ENCODE results near the gene MTHFR. TPM values are rescaled to one million over a fixed set of nuclear protein-coding genes. Genes with fewer than 3 reads are reported as not detected.

MTHFR gene
- total RNA-seq, 1 experiment from 2014 or later, result 18.2 TPM

- H3K36me3 Mint-ChIP-seq (ENCODE audit: insufficient read depth in 1 of 3, low read depth in 3 of 3), result peaks cover 16 to 39% (median 29%) of the 10 kb centered on the region in 3 experiments; a peak in 6 of 7 replicates
- H3K4ac ChIP-seq (ENCODE audit: low read depth, low read length), result no peak overlapping the region
- no peak overlapping the region for H3K9ac ChIP-seq (ENCODE audit: extremely low read depth, insufficient read length, low read length)
- no peak overlapping the region for H4K91ac ChIP-seq (ENCODE audit: insufficient read length, low read depth, low read length)
- no peak for TF ChIP-seq CTCF (conservative IDR thresholded peaks at IDR 0.05)
- DNase-seq, result no peak
- no peak overlapping the region for H3K18ac ChIP-seq (ENCODE audit: insufficient read length, low read depth, low read length)
- H3K56ac ChIP-seq (ENCODE audit: insufficient read length, low read depth, low read length), result no peak overlapping the region
- H2BK15ac ChIP-seq (ENCODE audit: low read depth, low read length), result no peak overlapping the region
- H2BK20ac ChIP-seq (ENCODE audit: low read depth, low read length, poor library complexity, severe bottlenecking), result no peak overlapping the region
- WGBS (ENCODE audit: extremely low coverage, insufficient read length, low lambda C conversion rate), result no CpG with 5 or more reads among the region's 8 CpGs
- no peak overlapping the region for H4K8ac ChIP-seq (replicated peaks; ENCODE audit: insufficient read length, low read depth, low read length)
- no peak overlapping the region for H3K23ac ChIP-seq (ENCODE audit: insufficient read length, low read depth, low read length)
- no peaks in the 10 kb centered on the region for H3K27me3 Mint-ChIP-seq (ENCODE audit: low read depth)
- no peaks in the 10 kb centered on the region for H3K79me1 ChIP-seq (ENCODE audit: insufficient read depth, low read depth, low read length, poor library complexity, severe bottlenecking)
- no peaks in the 10 kb centered on the region for H3K9me3 Mint-ChIP-seq
- peaks cover 10% of the 10 kb centered on the region for H3K23me2 ChIP-seq (ENCODE audit: insufficient read length, low read depth, low read length, poor library complexity, severe bottlenecking)
- H2BK12ac ChIP-seq (ENCODE audit: insufficient read length, low read depth, low read length), result no peak overlapping the region
- H2BK120ac ChIP-seq (ENCODE audit: low read depth, low read length, poor library complexity, severe bottlenecking), result no peak overlapping the region
- no peaks in the 10 kb centered on the region for H3K79me2 ChIP-seq (ENCODE audit: insufficient read depth, low read length)
- H3K27ac Mint-ChIP-seq, result peak overlapping the region in 2 of 3 experiments; percentile 14 to 15; a peak in 1 of 7 replicates
- peaks cover 25 to 34% of the 10 kb centered on the region in 2 experiments for H3K4me1 Mint-ChIP-seq
- no peak overlapping the region for H2AFZ ChIP-seq (ENCODE audit: low read length)
- no peak overlapping the region for H3K14ac ChIP-seq (ENCODE audit: insufficient read depth, low read length)
- H4K20me1 ChIP-seq (ENCODE audit: control insufficient read depth, insufficient read depth, insufficient read length), result no peaks in the 10 kb centered on the region
- no peak overlapping the region for H2BK5ac ChIP-seq (ENCODE audit: insufficient read length, low read length)
- no peak overlapping the region for H3K27ac ChIP-seq (ENCODE audit: insufficient read length, low read depth, low read length)
- no peak overlapping the region for H3T11ph ChIP-seq (ENCODE audit: low read length)
- no peaks in the 10 kb centered on the region for H3K9me3 ChIP-seq (ENCODE audit: control insufficient read depth, low read depth, low read length)
- H4K5ac ChIP-seq (ENCODE audit: insufficient read length, low read depth, low read length), result no peak overlapping the region
- H2AK5ac ChIP-seq (ENCODE audit: insufficient read length, low read length), result no peak overlapping the region
- H3K4me3 Mint-ChIP-seq, result no peak overlapping the region
- no peaks in the 10 kb centered on the region; the same call in 1 of the 2 replicates for H3K4me1 ChIP-seq (ENCODE audit: insufficient read depth, low read length)
- no peaks in the 10 kb centered on the region for H3K27me3 ChIP-seq (ENCODE audit: insufficient read depth, low read length)
- H3K4me2 ChIP-seq (ENCODE audit: insufficient read depth, insufficient read length, low read length), result no peak overlapping the region
These were observed 5.4 kb downstream of the MTHFR start for GRCh38 chr1:11800391-11800755.
